ENCODE measurements around the gene KPNA5. TPM values are rescaled to one million over a fixed set of nuclear protein-coding genes. Genes with fewer than 3 reads are reported as not detected.
"Not testable (repeated sequence)": the region's sequence is repeated elsewhere in the genome, so short reads cannot be mapped to it uniquely, and the experiment has no call there.

The KPNA5 gene
- total RNA-seq, 2 donors from 2014 or later: 2.5 to 6.1 TPM

GRCh38 chr6:116651916-116652315 is 29.1 kb upstream of the KPNA5 start:
- intact Hi-C loops (cut with DNase I): no loop called here
- no peak for DNase-seq
- no peak overlapping the region for H3K27ac ChIP-seq
- no peaks in the 10 kb centered on the region for H3K27me3 ChIP-seq
- peaks cover 3% of the 10 kb centered on the region for H3K36me3 ChIP-seq
- H3K4me1 ChIP-seq: no peaks in the 10 kb centered on the region
- no peak for TF ChIP-seq CTCF (IDR thresholded peaks at IDR 0.05)
- no peak overlapping the region for H3K4me3 ChIP-seq
- no peak overlapping the region for H3K9ac ChIP-seq (ENCODE audit: low read depth in 2 of 2, low read length in 2 of 2)
- H3K9me3 ChIP-seq: no peaks in the 10 kb centered on the region

- no peaks in the 10 kb centered on the region for H3K9me3 ChIP-seq
- intact Hi-C loops (cut with DNase I): no loop called here
- no peak for TF ChIP-seq CTCF (IDR thresholded peaks at IDR 0.05)
- H3K4me3 ChIP-seq: no peak overlapping the region
- peaks cover 3% of the 10 kb centered on the region for H3K4me1 ChIP-seq
- H3K27ac ChIP-seq: no peak overlapping the region
- DNase-seq: no peak
- H3K36me3 ChIP-seq: no peaks in the 10 kb centered on the region
- no peaks in the 10 kb centered on the region for H3K27me3 ChIP-seq
- H3K9ac ChIP-seq (ENCODE audit: low read depth in 2 of 2, low read length in 2 of 2): no peak overlapping the region
These were observed 19.4 kb upstream of the KPNA5 start for GRCh38 chr6:116661594-116661993.

- Histone ChIP-seq H3K27ac (no peak overlapping the region), H3K27me3 (no peaks in the 10 kb centered on the region), H3K9me3 (no peaks in the 10 kb centered on the region), H3K4me3 (no peak overlapping the region), H3K36me3 (no peaks in the 10 kb centered on the region), H3K4me1 (peaks cover 3% of the 10 kb centered on the region), H3K9ac (ENCODE audit: low read depth in 2 of 2, low read length in 2 of 2) (no peak overlapping the region)
- no peak for DNase-seq
- intact Hi-C loops (cut with DNase I): no loop called here
- TF ChIP-seq CTCF (IDR thresholded peaks at IDR 0.05): no peak
These were observed 18.8 kb upstream of the KPNA5 start for GRCh38 chr6:116662202-116662601.

- no peak for TF ChIP-seq CTCF (IDR thresholded peaks at IDR 0.05)
- no peaks in the 10 kb centered on the region for H3K36me3 ChIP-seq
- no peaks in the 10 kb centered on the region for H3K9me3 ChIP-seq
- intact Hi-C loops (cut with DNase I): no loop called here
- no peaks in the 10 kb centered on the region for H3K27me3 ChIP-seq
- H3K4me1 ChIP-seq: peaks cover 7% of the 10 kb centered on the region
- no peak for DNase-seq
- H3K4me3 ChIP-seq: no peak overlapping the region
- no peak overlapping the region for H3K9ac ChIP-seq (ENCODE audit: low read depth in 2 of 2, low read length in 2 of 2)
- no peak overlapping the region for H3K27ac ChIP-seq
These were observed 17.7 kb upstream of the KPNA5 start for GRCh38 chr6:116663308-116663707.

DNA sequence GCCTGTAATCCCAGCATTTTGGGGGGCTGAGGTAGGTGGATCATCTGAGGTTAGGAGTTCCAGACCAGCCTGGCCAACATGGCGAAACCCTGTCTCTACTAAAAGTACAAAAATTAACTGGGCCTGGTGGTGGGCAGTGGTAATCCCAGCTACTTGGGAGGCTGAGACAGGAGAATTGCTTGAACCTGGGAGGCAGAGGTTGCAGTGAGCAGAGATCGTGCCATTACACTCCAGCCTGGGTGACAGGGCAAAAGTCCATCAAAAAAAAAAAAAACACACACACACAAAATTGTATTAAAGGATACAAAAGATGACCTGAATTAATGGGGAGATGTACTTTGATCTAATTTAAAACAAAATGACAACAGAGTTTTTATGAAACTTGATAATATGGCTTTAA is 16.8 kb upstream of the KPNA5 start:
- H3K27ac ChIP-seq; H3K36me3 ChIP-seq; H3K4me3 ChIP-seq; H3K4me1 ChIP-seq; intact Hi-C loops (cut with DNase I); H3K27me3 ChIP-seq; DNase-seq; H3K9me3 ChIP-seq; H3K9ac ChIP-seq (ENCODE audit: low read depth in 2 of 2, low read length in 2 of 2): not testable (repeated sequence)

- no peak for TF ChIP-seq CTCF (IDR thresholded peaks at IDR 0.05)
- no peak overlapping the region for H3K27ac ChIP-seq
- H3K36me3 ChIP-seq: no peaks in the 10 kb centered on the region
- H3K9ac ChIP-seq (ENCODE audit: low read depth in 2 of 2, low read length in 2 of 2): no peak overlapping the region
- DNase-seq: no peak
- intact Hi-C loops (cut with DNase I): no loop called here
- no peaks in the 10 kb centered on the region for H3K27me3 ChIP-seq
- no peaks in the 10 kb centered on the region for H3K9me3 ChIP-seq
- peaks cover 7% of the 10 kb centered on the region for H3K4me1 ChIP-seq
- no peak overlapping the region for H3K4me3 ChIP-seq
These were observed 15.5 kb upstream of the KPNA5 start for GRCh38 chr6:116665464-116665863.

All from colonic mucosa (tissue), 4 donors.